Lower lobe of right lung (tissue), 2 donors: ENCODE results near the gene KCTD11. TPM values are rescaled to one million over a fixed set of nuclear protein-coding genes. Genes with fewer than 3 reads are reported as not detected.
A peak's percentile ranks its signal among the peaks of the same experiment; 100 is the strongest.

Source experiments
- ATAC-seq, 2 donors: fragments of 200-7000 bp; cut with Tn5 transposase; one replicate each; pipeline ENCODE4 v1.9.1; 2020 to 2022; ENCODE audit warnings: mild to moderate bottlenecking in 2 of 2, moderate library complexity in 2 of 2
- DNase-seq: peaks from one replicate; pipeline ENCODE4 v3.0.0-alpha.2; 2020
- H3K27ac ChIP-seq: fragments of 200-600 bp; one replicate; pipeline ENCODE4 v1.8.0; 2022
- H3K27me3 ChIP-seq: fragments of 200-600 bp; one replicate; pipeline ENCODE4 v1.8.0; 2022; ENCODE audit warnings: low read depth
- H3K36me3 ChIP-seq: fragments of 200-600 bp; one replicate; pipeline ENCODE4 v1.8.0; 2022; ENCODE audit warnings: mild to moderate bottlenecking
- H3K4me1 ChIP-seq: fragments of 200-600 bp; one replicate; pipeline ENCODE4 v1.8.0; 2022
- H3K4me3 ChIP-seq: fragments of 200-600 bp; one replicate; pipeline ENCODE4 v1.8.0; 2022; ENCODE audit warnings: mild to moderate bottlenecking
- H3K9me3 ChIP-seq: fragments of 200-600 bp; one replicate; pipeline ENCODE4 v1.8.0; 2022
- intact Hi-C: fragments of 100-400 bp; cut with DNase I; formaldehyde crosslinking; loops from one replicate; pipeline ENCODE4 v1.11.0; 2022
- total RNA-seq: library from RNA; stranded (reverse); fragmentation: NEBNext Ultra II Directional; extraction: Animal tissue kit (Norgen Biotek cat#: 25700); gene quantifications from one replicate; pipeline ENCODE4 v1.2.1, GENCODE V29; 2021
- TF ChIP-seq, protein P1 (sequence below): fragments of 200-600 bp; IDR thresholded peaks from one replicate; pipeline ENCODE4 v1.8.0; 2022; ENCODE audit warnings: antibody characterized with exemption, mild to moderate bottlenecking
- donor health status: DM: no; HTN: yes; CAD: no; lungs with severe emphysema.

KCTD11 gene
- total RNA-seq, 1 donor from 2014 or later: 11.0 TPM

DNA sequence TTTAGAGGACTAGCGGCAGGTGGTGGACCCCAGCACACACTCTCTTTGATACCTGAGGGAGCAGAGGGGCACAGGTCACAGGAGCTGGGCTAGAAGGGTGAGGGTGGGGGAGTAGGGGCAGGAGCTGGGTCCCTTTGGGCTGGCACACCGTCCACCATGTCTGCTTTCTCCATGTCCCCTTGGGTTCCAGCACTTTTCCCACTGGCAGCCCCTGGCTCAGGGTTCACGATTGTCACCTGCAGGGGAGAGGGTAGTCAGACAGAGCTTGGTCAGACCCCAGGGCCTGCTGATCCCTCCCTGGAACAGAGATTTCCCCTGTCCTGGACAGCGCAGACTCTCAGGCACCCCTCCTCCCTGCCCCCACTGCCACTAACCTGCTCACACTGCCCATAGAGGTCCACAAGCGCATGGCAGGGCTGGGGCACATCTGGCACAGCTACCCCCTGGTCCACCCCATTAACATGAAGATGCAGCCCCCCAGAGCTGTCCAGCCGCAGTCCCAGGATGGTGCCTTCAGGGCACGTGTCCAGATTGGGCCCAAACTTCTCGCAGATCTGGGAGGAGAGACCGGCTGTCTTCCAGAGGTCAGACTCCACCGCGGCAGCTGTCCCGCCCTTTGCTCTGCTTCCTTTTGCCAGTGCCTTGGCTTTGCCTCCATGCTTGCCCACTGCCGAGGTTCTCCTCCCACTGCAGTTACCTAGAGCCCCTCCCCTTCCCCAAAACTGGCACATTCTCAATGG is 33.7 kb upstream of the KCTD11 start:
- no peaks in the 10 kb centered on the region for H3K27me3 ChIP-seq
- H3K9me3 ChIP-seq: no peaks in the 10 kb centered on the region
- H3K36me3 ChIP-seq: peaks cover 69% of the 10 kb centered on the region
- peaks cover 23% of the 10 kb centered on the region for H3K4me1 ChIP-seq
- H3K4me3 ChIP-seq: no peak overlapping the region
- no peak for ATAC-seq
- intact Hi-C loops: no loop called here
- no peak overlapping the region for H3K27ac ChIP-seq
- DNase-seq: no peak
- TF ChIP-seq, protein P1, sequence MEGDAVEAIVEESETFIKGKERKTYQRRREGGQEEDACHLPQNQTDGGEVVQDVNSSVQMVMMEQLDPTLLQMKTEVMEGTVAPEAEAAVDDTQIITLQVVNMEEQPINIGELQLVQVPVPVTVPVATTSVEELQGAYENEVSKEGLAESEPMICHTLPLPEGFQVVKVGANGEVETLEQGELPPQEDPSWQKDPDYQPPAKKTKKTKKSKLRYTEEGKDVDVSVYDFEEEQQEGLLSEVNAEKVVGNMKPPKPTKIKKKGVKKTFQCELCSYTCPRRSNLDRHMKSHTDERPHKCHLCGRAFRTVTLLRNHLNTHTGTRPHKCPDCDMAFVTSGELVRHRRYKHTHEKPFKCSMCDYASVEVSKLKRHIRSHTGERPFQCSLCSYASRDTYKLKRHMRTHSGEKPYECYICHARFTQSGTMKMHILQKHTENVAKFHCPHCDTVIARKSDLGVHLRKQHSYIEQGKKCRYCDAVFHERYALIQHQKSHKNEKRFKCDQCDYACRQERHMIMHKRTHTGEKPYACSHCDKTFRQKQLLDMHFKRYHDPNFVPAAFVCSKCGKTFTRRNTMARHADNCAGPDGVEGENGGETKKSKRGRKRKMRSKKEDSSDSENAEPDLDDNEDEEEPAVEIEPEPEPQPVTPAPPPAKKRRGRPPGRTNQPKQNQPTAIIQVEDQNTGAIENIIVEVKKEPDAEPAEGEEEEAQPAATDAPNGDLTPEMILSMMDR: no peak

GRCh38 chr17:7321466-7321865 is 30.5 kb upstream of the KCTD11 start:
- Histone ChIP-seq H3K27me3 (no peaks in the 10 kb centered on the region), H3K9me3 (no peaks in the 10 kb centered on the region), H3K36me3 (peaks cover 91% of the 10 kb centered on the region), H3K4me1 (no peaks in the 10 kb centered on the region), H3K27ac (no peak overlapping the region), H3K4me3 (no peak overlapping the region)
- intact Hi-C loops: no loop called here
- TF ChIP-seq, protein P1: no peak
- ATAC-seq: no peak
- no peak for DNase-seq

GRCh38 chr17:7322520-7323194 is 29.3 kb upstream of the KCTD11 start:
- peaks cover under 1% of the 10 kb centered on the region for H3K4me1 ChIP-seq
- no peak overlapping the region for H3K27ac ChIP-seq
- DNase-seq (no peak), ATAC-seq (no peak)
- H3K36me3 ChIP-seq: peaks cover 85% of the 10 kb centered on the region
- intact Hi-C loops: no loop called here
- no peaks in the 10 kb centered on the region for H3K9me3 ChIP-seq
- TF ChIP-seq, protein P1: no peak
- no peaks in the 10 kb centered on the region for H3K27me3 ChIP-seq
- no peak overlapping the region for H3K4me3 ChIP-seq

DNA sequence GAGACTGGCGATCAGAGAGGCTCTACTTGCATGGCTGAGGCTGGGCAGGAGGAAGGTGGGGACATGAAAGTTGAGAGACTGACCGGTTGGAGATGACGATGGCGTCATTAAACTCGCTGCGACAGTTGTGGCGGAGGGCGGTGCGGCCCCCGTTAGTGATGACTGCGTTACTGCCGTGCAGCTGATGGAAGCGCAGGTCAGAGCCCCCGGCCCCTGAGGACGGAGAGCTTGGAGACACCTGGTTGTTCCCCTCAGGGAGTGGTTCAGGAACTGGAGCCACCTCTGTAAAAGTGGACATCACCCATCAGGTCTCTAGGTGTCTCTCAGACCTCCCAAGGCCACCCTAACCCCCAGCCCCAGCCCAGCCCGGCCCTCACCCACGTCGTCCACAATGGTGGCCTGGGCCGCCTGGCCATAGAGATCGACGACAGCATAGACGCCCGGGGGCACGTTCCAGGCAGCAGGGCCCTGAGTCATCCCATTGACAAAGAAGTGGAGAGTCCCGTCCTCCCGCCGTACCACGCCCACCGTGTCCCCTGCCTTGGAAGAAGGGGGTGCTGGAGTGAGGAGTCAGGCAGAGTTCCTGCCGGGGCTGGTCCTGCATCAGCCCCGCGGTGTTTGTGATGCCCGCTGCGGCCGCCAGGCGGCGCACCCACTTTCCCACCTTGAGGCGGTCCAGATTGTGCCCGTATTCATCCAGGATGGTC is 28.1 kb upstream of the KCTD11 start:
- DNase-seq: peak; percentile 75
- intact Hi-C loops: no loop called here
- peaks cover 13% of the 10 kb centered on the region for H3K4me1 ChIP-seq
- TF ChIP-seq, protein P1: peak; percentile 82
- peak; percentile 34 to 36 for ATAC-seq
- no peaks in the 10 kb centered on the region for H3K9me3 ChIP-seq
- no peaks in the 10 kb centered on the region for H3K27me3 ChIP-seq
- no peak overlapping the region for H3K4me3 ChIP-seq
- H3K36me3 ChIP-seq: peaks cover 73% of the 10 kb centered on the region
- no peak overlapping the region for H3K27ac ChIP-seq

- no peak overlapping the region for H3K27ac ChIP-seq
- H3K9me3 ChIP-seq: no peaks in the 10 kb centered on the region
- H3K4me1 ChIP-seq: peaks cover 13% of the 10 kb centered on the region
- H3K36me3 ChIP-seq: peaks cover 69% of the 10 kb centered on the region
- no peak for DNase-seq
- intact Hi-C loops: no loop called here
- ATAC-seq: no peak
- H3K4me3 ChIP-seq: no peak overlapping the region
- H3K27me3 ChIP-seq: no peaks in the 10 kb centered on the region
- TF ChIP-seq, protein P1: no peak
Observed at GRCh38 chr17:7324438-7324779, 27.6 kb upstream of the KCTD11 start.
